Measurements from ENCODE around the gene PPP2R2C. TPM values are rescaled to one million over a fixed set of nuclear protein-coding genes. Genes with fewer than 3 reads are reported as not detected.

PPP2R2C gene
- polyA plus RNA-seq, 1 donor from 2014 or later, result 34.4 TPM

- H3K4me3 ChIP-seq (ENCODE audit: low read length), result no peak overlapping the region
- no peaks in the 10 kb centered on the region for H3K27me3 ChIP-seq (ENCODE audit: insufficient read depth, low read depth, low read length)
- H3K9me2 ChIP-seq (ENCODE audit: insufficient read depth, low read length), result no peaks in the 10 kb centered on the region
- no peaks in the 10 kb centered on the region for H3K9me3 ChIP-seq (ENCODE audit: low read length)
- no peak for TF ChIP-seq SMC3 (conservative IDR thresholded peaks at IDR 0.05; ENCODE audit: poor library complexity)
- TF ChIP-seq TAF1 (IDR thresholded peaks at IDR 0.05; ENCODE audit: low read depth), result no peak
- TF ChIP-seq, protein P1, sequence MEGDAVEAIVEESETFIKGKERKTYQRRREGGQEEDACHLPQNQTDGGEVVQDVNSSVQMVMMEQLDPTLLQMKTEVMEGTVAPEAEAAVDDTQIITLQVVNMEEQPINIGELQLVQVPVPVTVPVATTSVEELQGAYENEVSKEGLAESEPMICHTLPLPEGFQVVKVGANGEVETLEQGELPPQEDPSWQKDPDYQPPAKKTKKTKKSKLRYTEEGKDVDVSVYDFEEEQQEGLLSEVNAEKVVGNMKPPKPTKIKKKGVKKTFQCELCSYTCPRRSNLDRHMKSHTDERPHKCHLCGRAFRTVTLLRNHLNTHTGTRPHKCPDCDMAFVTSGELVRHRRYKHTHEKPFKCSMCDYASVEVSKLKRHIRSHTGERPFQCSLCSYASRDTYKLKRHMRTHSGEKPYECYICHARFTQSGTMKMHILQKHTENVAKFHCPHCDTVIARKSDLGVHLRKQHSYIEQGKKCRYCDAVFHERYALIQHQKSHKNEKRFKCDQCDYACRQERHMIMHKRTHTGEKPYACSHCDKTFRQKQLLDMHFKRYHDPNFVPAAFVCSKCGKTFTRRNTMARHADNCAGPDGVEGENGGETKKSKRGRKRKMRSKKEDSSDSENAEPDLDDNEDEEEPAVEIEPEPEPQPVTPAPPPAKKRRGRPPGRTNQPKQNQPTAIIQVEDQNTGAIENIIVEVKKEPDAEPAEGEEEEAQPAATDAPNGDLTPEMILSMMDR (IDR thresholded peaks at IDR 0.05; ENCODE audit: poor library complexity, severe bottlenecking), result no peak
- TF ChIP-seq RAD21 (conservative IDR thresholded peaks at IDR 0.05), result no peak
- no peak for TF ChIP-seq MXI1 (conservative IDR thresholded peaks at IDR 0.05; ENCODE audit: poor library complexity, severe bottlenecking)
- no peak for TF ChIP-seq REST (IDR thresholded peaks at IDR 0.05; ENCODE audit: borderline replicate concordance)
- TF ChIP-seq POLR2AphosphoS5 (IDR thresholded peaks at IDR 0.05), result no peak
- no peak overlapping the region for H2AFZ ChIP-seq (ENCODE audit: low read depth, low read length)
- no peak overlapping the region for H3K27ac ChIP-seq (ENCODE audit: low read length)
- H3K9ac ChIP-seq (ENCODE audit: low read length), result no peak overlapping the region
- H4K20me1 ChIP-seq (ENCODE audit: insufficient read depth), result no peaks in the 10 kb centered on the region
- no peak overlapping the region for H3K4me2 ChIP-seq (ENCODE audit: low read length)
- H3K36me3 ChIP-seq (ENCODE audit: insufficient read depth, low read length), result no peaks in the 10 kb centered on the region
- H3K79me2 ChIP-seq (replicated peaks; ENCODE audit: insufficient read depth, low read length), result no peaks in the 10 kb centered on the region
- H3F3A ChIP-seq (ENCODE audit: insufficient read depth, low read length, poor library complexity, severe bottlenecking), result no peaks in the 10 kb centered on the region
Observed at GRCh38 chr4:6401797-6402196, 70.6 kb downstream of the PPP2R2C start.

- Histone ChIP-seq H4K20me1 (ENCODE audit: insufficient read depth) (no peaks in the 10 kb centered on the region), H3K9me2 (ENCODE audit: insufficient read depth, low read length) (no peaks in the 10 kb centered on the region), H3K4me3 (ENCODE audit: low read length) (no peak overlapping the region), H3K36me3 (ENCODE audit: insufficient read depth, low read length) (no peaks in the 10 kb centered on the region), H3K9ac (ENCODE audit: low read length) (no peak overlapping the region), H3K9me3 (ENCODE audit: low read length) (no peaks in the 10 kb centered on the region), H3K27me3 (ENCODE audit: insufficient read depth, low read depth, low read length) (no peaks in the 10 kb centered on the region), H2AFZ (ENCODE audit: low read depth, low read length) (no peak overlapping the region), H3K4me2 (ENCODE audit: low read length) (no peak overlapping the region), H3F3A (ENCODE audit: insufficient read depth, low read length, poor library complexity, severe bottlenecking) (no peaks in the 10 kb centered on the region), H3K27ac (ENCODE audit: low read length) (no peak overlapping the region), H3K79me2 (replicated peaks; ENCODE audit: insufficient read depth, low read length) (no peaks in the 10 kb centered on the region)
- TF ChIP-seq TAF1 (IDR thresholded peaks at IDR 0.05; ENCODE audit: low read depth) (no peak), SMC3 (conservative IDR thresholded peaks at IDR 0.05; ENCODE audit: poor library complexity) (no peak)
Observed at GRCh38 chr4:6396696-6397236, 75.6 kb downstream of the PPP2R2C start.

- Histone ChIP-seq H3K27me3 (ENCODE audit: insufficient read depth, low read depth, low read length) (no peaks in the 10 kb centered on the region), H3K79me2 (replicated peaks; ENCODE audit: insufficient read depth, low read length) (no peaks in the 10 kb centered on the region), H2AFZ (ENCODE audit: low read depth, low read length) (no peak overlapping the region), H3K9me3 (ENCODE audit: low read length) (no peaks in the 10 kb centered on the region), H4K20me1 (ENCODE audit: insufficient read depth) (no peaks in the 10 kb centered on the region), H3K9ac (ENCODE audit: low read length) (no peak overlapping the region), H3F3A (ENCODE audit: insufficient read depth, low read length, poor library complexity, severe bottlenecking) (no peaks in the 10 kb centered on the region), H3K4me3 (ENCODE audit: low read length) (no peak overlapping the region), H3K27ac (ENCODE audit: low read length) (no peak overlapping the region), H3K4me2 (ENCODE audit: low read length) (no peak overlapping the region), H3K9me2 (ENCODE audit: insufficient read depth, low read length) (no peaks in the 10 kb centered on the region), H3K36me3 (ENCODE audit: insufficient read depth, low read length) (no peaks in the 10 kb centered on the region)
- TF ChIP-seq SMC3 (conservative IDR thresholded peaks at IDR 0.05; ENCODE audit: poor library complexity) (no peak), MXI1 (conservative IDR thresholded peaks at IDR 0.05; ENCODE audit: poor library complexity, severe bottlenecking) (no peak), POLR2AphosphoS5 (IDR thresholded peaks at IDR 0.05) (no peak), TAF1 (IDR thresholded peaks at IDR 0.05; ENCODE audit: low read depth) (no peak), RAD21 (conservative IDR thresholded peaks at IDR 0.05) (no peak), EZH2 (IDR thresholded peaks at IDR 0.05; ENCODE audit: borderline replicate concordance, insufficient read depth, low read length, poor library complexity, severe bottlenecking) (no peak)
- TF ChIP-seq, protein P1 (IDR thresholded peaks at IDR 0.05; ENCODE audit: poor library complexity, severe bottlenecking), result no peak
Observed at GRCh38 chr4:6395466-6396228, 76.8 kb downstream of the PPP2R2C start.
